ENCODE data around the gene VASN. TPM values are rescaled to one million over a fixed set of nuclear protein-coding genes. Genes with fewer than 3 reads are reported as not detected.
A peak's percentile ranks its signal among the peaks of the same experiment; 100 is the strongest.

The VASN gene
- total RNA-seq, 1 donor from 2014 or later: 62.7 TPM

DNA sequence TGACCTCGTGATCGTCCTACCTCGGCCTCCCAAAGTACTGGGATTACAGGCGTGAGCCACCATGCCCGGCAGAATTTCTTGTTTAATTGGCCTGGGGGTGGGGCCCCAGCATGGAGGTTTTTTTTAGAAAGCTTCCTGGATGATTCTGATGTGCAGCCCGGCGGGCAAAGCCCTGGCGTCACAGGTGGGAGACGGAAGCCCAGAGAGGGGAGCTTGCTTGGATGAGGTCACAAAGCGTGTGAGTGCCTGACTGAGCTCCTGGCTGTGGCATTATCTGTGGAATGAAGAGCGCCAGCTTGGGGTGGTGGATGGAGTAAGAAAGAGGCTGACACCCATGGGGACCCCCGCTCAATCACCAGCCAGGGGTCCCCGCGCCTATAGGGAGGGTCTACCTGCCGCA, 4.1 kb downstream of the VASN start:
- Mint-ChIP-seq H3K9me3 (ENCODE audit: unreplicated experiment) (no peaks in the 10 kb centered on the region), H3K4me3 (ENCODE audit: unreplicated experiment) (peak overlapping the region; percentile 32), H3K27me3 (ENCODE audit: unreplicated experiment) (no peaks in the 10 kb centered on the region), H3K27ac (ENCODE audit: unreplicated experiment) (peak overlapping the region; percentile 85), H3K36me3 (ENCODE audit: unreplicated experiment) (no peaks in the 10 kb centered on the region), H3K4me1 (ENCODE audit: unreplicated experiment) (peaks cover 67% of the 10 kb centered on the region)
- TF ChIP-seq, protein P1, sequence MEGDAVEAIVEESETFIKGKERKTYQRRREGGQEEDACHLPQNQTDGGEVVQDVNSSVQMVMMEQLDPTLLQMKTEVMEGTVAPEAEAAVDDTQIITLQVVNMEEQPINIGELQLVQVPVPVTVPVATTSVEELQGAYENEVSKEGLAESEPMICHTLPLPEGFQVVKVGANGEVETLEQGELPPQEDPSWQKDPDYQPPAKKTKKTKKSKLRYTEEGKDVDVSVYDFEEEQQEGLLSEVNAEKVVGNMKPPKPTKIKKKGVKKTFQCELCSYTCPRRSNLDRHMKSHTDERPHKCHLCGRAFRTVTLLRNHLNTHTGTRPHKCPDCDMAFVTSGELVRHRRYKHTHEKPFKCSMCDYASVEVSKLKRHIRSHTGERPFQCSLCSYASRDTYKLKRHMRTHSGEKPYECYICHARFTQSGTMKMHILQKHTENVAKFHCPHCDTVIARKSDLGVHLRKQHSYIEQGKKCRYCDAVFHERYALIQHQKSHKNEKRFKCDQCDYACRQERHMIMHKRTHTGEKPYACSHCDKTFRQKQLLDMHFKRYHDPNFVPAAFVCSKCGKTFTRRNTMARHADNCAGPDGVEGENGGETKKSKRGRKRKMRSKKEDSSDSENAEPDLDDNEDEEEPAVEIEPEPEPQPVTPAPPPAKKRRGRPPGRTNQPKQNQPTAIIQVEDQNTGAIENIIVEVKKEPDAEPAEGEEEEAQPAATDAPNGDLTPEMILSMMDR (IDR thresholded peaks at IDR 0.05): no peak
- no peak for DNase-seq (ENCODE audit: extremely low spot score, unreplicated experiment)

DNA sequence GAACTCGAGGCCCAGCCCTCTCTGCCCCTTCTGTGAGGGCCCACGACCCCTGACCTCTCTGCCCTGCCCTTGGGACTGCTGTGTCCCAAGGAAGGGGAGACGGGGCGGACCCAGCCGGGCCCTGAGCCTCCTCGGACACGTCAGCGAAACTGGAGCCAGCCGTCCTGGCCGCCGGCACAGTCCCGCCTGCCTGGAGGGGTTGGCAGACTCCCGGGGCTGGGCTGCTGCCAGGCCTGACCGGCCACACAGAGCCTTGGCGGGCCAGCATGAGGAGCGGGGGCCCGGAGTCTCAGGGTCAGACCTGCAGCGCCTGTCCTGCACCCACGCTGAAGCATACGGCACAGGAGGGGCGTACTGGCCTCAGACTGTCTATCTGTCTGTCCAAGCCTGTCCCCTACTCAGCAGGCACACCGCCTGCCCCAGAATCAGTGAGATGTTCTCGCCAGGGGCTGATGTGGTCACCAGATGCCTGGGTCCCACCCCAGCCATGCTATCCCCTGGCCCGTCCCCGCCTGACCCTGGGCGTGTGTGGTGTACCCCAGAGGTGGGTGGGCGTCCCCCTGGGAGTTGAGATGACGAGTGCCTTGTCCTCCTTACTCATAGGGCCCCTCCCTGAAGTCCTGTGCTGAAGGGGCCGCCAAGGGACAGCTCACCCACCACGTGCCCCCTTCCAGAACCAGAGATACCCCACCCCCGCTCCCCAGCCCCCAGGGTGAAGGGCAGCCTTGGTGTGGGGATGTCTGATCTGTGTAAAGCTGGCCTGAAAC, 4.7 kb downstream of the VASN start:
- peak overlapping the region; percentile 85 for H3K27ac Mint-ChIP-seq (ENCODE audit: unreplicated experiment)
- H3K4me3 Mint-ChIP-seq (ENCODE audit: unreplicated experiment): peak overlapping the region; percentile 32

GRCh38 chr16:4376893-4377572, 5.4 kb downstream of the VASN start:
- Mint-ChIP-seq H3K27me3 (ENCODE audit: unreplicated experiment) (no peaks in the 10 kb centered on the region), H3K36me3 (ENCODE audit: unreplicated experiment) (no peaks in the 10 kb centered on the region), H3K4me3 (ENCODE audit: unreplicated experiment) (peak overlapping the region; percentile 32), H3K9me3 (ENCODE audit: unreplicated experiment) (no peaks in the 10 kb centered on the region), H3K4me1 (ENCODE audit: unreplicated experiment) (peaks cover 63% of the 10 kb centered on the region), H3K27ac (ENCODE audit: unreplicated experiment) (peak overlapping the region; percentile 78)
- TF ChIP-seq, protein P1 (IDR thresholded peaks at IDR 0.05): no peak
- no peak for DNase-seq (ENCODE audit: extremely low spot score, unreplicated experiment)

More for the DNA sequence above, 4.7 kb downstream of the VASN start:
- no peaks in the 10 kb centered on the region for H3K9me3 Mint-ChIP-seq (ENCODE audit: unreplicated experiment)
- peak; percentile 92 for DNase-seq (ENCODE audit: extremely low spot score, unreplicated experiment)
- peaks cover 65% of the 10 kb centered on the region for H3K4me1 Mint-ChIP-seq (ENCODE audit: unreplicated experiment)
- no peaks in the 10 kb centered on the region for H3K36me3 Mint-ChIP-seq (ENCODE audit: unreplicated experiment)
- TF ChIP-seq, protein P1 (IDR thresholded peaks at IDR 0.05): no peak
- no peaks in the 10 kb centered on the region for H3K27me3 Mint-ChIP-seq (ENCODE audit: unreplicated experiment)

DNA sequence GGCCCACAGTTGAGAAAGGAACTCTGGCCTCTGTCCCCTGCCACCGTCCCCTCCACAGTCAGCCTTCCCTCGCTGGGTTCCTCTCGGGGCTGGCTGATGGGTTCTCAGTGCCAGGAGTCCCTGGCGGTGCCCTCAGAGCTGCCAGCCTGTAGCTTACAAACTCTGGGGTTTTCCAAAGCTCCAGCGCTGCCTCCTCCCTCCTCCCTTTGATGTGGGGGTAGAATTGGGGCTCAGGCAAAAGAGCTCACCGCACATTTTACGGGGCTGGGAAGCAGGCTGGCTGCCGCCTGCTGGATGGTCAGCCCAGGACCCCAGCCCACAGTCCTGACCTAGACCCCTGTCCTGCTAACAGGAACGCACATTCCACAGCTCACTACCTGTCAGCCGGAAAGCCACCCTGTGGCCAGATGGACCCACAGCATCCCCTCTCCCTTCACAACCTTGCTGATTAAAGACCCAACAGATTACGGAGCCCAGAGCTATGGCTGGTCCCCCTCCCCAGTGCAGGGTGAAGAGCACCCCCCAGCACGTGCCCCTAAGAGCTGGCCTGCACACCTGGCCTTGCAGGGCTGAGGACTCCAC, 6.0 kb downstream of the VASN start:
- H3K4me3 Mint-ChIP-seq (ENCODE audit: unreplicated experiment): peak overlapping the region; percentile 32
- peaks cover 64% of the 10 kb centered on the region for H3K4me1 Mint-ChIP-seq (ENCODE audit: unreplicated experiment)
- H3K9me3 Mint-ChIP-seq (ENCODE audit: unreplicated experiment): no peaks in the 10 kb centered on the region
- H3K27me3 Mint-ChIP-seq (ENCODE audit: unreplicated experiment): no peaks in the 10 kb centered on the region
- TF ChIP-seq, protein P1 (IDR thresholded peaks at IDR 0.05): no peak
- peak overlapping the region; percentile 63 for H3K27ac Mint-ChIP-seq (ENCODE audit: unreplicated experiment)
- H3K36me3 Mint-ChIP-seq (ENCODE audit: unreplicated experiment): no peaks in the 10 kb centered on the region
- no peak for DNase-seq (ENCODE audit: extremely low spot score, unreplicated experiment)

GRCh38 chr16:4378161-4378666, 6.6 kb downstream of the VASN start:
- H3K4me1 Mint-ChIP-seq (ENCODE audit: unreplicated experiment): peaks cover 67% of the 10 kb centered on the region
- no peak overlapping the region for H3K27ac Mint-ChIP-seq (ENCODE audit: unreplicated experiment)
- H3K9me3 Mint-ChIP-seq (ENCODE audit: unreplicated experiment): no peaks in the 10 kb centered on the region
- peaks cover 3% of the 10 kb centered on the region for H3K36me3 Mint-ChIP-seq (ENCODE audit: unreplicated experiment)
- DNase-seq (ENCODE audit: extremely low spot score, unreplicated experiment): no peak
- peak overlapping the region; percentile 26 for H3K4me3 Mint-ChIP-seq (ENCODE audit: unreplicated experiment)
- no peaks in the 10 kb centered on the region for H3K27me3 Mint-ChIP-seq (ENCODE audit: unreplicated experiment)
- TF ChIP-seq, protein P1 (IDR thresholded peaks at IDR 0.05): no peak

Data from osteocyte (in vitro differentiated cells).